ENCODE data around the gene FAH.
"Not testable (repeated sequence)": the region's sequence is repeated elsewhere in the genome, so short reads cannot be mapped to it uniquely, and the experiment has no call there.

FAH gene

GRCh38 chr15:80152896-80153876, at the start of gene FAH:
FAH (plus strand) TSS chr15:80152999; CDS start chr15:80153055, 56 bp downstream.
- no peak for DNase-seq

GRCh38 chr15:80105193-80105592, 47.6 kb upstream of the FAH start:
- DNase-seq = no peak

GRCh38 chr15:80105595-80105994, 47.2 kb upstream of the FAH start:
- DNase-seq = no peak

- no peak for DNase-seq
Observed at GRCh38 chr15:80106051-80106450, 46.7 kb upstream of the FAH start.

GRCh38 chr15:80107204-80107603, 45.6 kb upstream of the FAH start:
- no peak for DNase-seq

GRCh38 chr15:80107774-80108173, 45.0 kb upstream of the FAH start:
- DNase-seq = no peak

GRCh38 chr15:80109388-80109787, 43.4 kb upstream of the FAH start:
- no peak for DNase-seq

- no peak for DNase-seq
Observed at GRCh38 chr15:80110920-80111319, 41.9 kb upstream of the FAH start.

- DNase-seq = no peak
Observed at GRCh38 chr15:80114114-80114513, 38.7 kb upstream of the FAH start.

GRCh38 chr15:80115021-80115420, 37.8 kb upstream of the FAH start:
- no peak for DNase-seq

- DNase-seq = no peak
Observed at GRCh38 chr15:80118956-80119355, 33.8 kb upstream of the FAH start.

GRCh38 chr15:80120636-80121035, 32.2 kb upstream of the FAH start:
- DNase-seq = no peak

GRCh38 chr15:80121546-80121945, 31.3 kb upstream of the FAH start:
- DNase-seq = no peak

- DNase-seq = no peak
Observed at GRCh38 chr15:80123034-80123433, 29.8 kb upstream of the FAH start.

- DNase-seq = not testable (repeated sequence)
Observed at GRCh38 chr15:80127253-80127652, 25.5 kb upstream of the FAH start.

- no peak for DNase-seq
Observed at GRCh38 chr15:80127911-80128310, 24.9 kb upstream of the FAH start.

GRCh38 chr15:80132382-80132781, 20.4 kb upstream of the FAH start:
- no peak for DNase-seq

GRCh38 chr15:80136854-80137253, 15.9 kb upstream of the FAH start:
- DNase-seq = no peak

GRCh38 chr15:80138961-80139360, 13.8 kb upstream of the FAH start:
- DNase-seq = no peak

GRCh38 chr15:80140909-80141308, 11.9 kb upstream of the FAH start:
- no peak for DNase-seq

- no peak for DNase-seq
Observed at GRCh38 chr15:80141916-80142598, 10.7 kb upstream of the FAH start.

GRCh38 chr15:80142646-80143045, 10.2 kb upstream of the FAH start:
- no peak for DNase-seq

GRCh38 chr15:80151148-80151547, 1.7 kb upstream of the FAH start:
- no peak for DNase-seq

- no peak for DNase-seq
Observed at GRCh38 chr15:80151576-80151975, 1.2 kb upstream of the FAH start.

Measured in NCI-H2081 treated with DMSO at 0.1 percent for 48 hours (cell line).